ENCODE results near the gene P2RY8. TPM values are rescaled to one million over a fixed set of nuclear protein-coding genes. Genes with fewer than 3 reads are reported as not detected.

P2RY8 gene
- total and polyA plus RNA-seq, 10 donors = 8.1 to 32.2 (median 26.5) TPM

- intact Hi-C loops (cut with DNase I; ENCODE audit: low total_unique reads) = no loop called here
- H3K4me1 ChIP-seq = peaks cover 8 to 86% (median 49%) of the 10 kb centered on the region in 6 donors
- WGBS, 5 donors = 2 to 7% (median 2%) methylated on average over 24 to 26 of the region's 26 CpGs
- H3K27ac ChIP-seq = peak overlapping the region; percentile 67 to 93 (median 86)
- peak overlapping the region in 4 of 8 donors; percentile 7 to 57 (median 20) for H3K4me3 ChIP-seq
- H3K9me3 ChIP-seq = peaks cover 0 to 13% (median 10%) of the 10 kb centered on the region in 8 donors
- DNase-seq = peak; percentile 90
- H3K27me3 ChIP-seq (replicated peaks in 1 of 7) = no peaks in the 10 kb centered on the region
- H3K36me3 ChIP-seq = peaks cover 0 to 17% (median 0%) of the 10 kb centered on the region in 6 donors
- TF ChIP-seq CTCF (IDR thresholded peaks at IDR 0.05 in 8 of 11, conservative IDR thresholded peaks at IDR 0.05 in 3 of 11) (peak in 6 of 11 experiments; percentile 14 to 48 (median 33)), POLR2AphosphoS5 (IDR thresholded peaks at IDR 0.05) (peak; percentile 26 to 85 (median 75)), POLR2A (IDR thresholded peaks at IDR 0.05) (no peak)
Measured at GRCh38 chrX:1481636-1482529, 55.1 kb downstream of the P2RY8 start.

GRCh38 chrX:1480082-1480785, 56.8 kb downstream of the P2RY8 start:
- H3K4me1 ChIP-seq = peaks cover 5 to 80% (median 41%) of the 10 kb centered on the region in 6 donors
- no peaks in the 10 kb centered on the region for H3K27me3 ChIP-seq (replicated peaks in 1 of 7)
- peaks cover 0 to 6% (median 0%) of the 10 kb centered on the region in 6 donors for H3K36me3 ChIP-seq
- peak overlapping the region in 4 of 8 donors; percentile 83 to 93 (median 88) for H3K27ac ChIP-seq
- peak; percentile 16 for DNase-seq
- no peak for TF ChIP-seq CTCF (IDR thresholded peaks at IDR 0.05 in 8 of 11, conservative IDR thresholded peaks at IDR 0.05 in 3 of 11)
- no peak for TF ChIP-seq POLR2AphosphoS5 (IDR thresholded peaks at IDR 0.05)
- no peak for TF ChIP-seq POLR2A (IDR thresholded peaks at IDR 0.05)
- WGBS, 5 donors = 54 to 61% (median 56%) methylated on average over 8 of the region's 8 CpGs
- intact Hi-C loops (cut with DNase I; ENCODE audit: low total_unique reads) = no loop called here
- H3K4me3 ChIP-seq = no peak overlapping the region
- H3K9me3 ChIP-seq = peaks cover 0 to 13% (median 10%) of the 10 kb centered on the region in 8 donors

- DNase-seq = peak; percentile 62
- H3K27ac ChIP-seq = peak overlapping the region in 1 of 8 donors; percentile 8
- 64 to 84% (median 75%) methylated on average over 8 of the region's 8 CpGs for WGBS, 5 donors
- peaks cover 5 to 57% (median 25%) of the 10 kb centered on the region in 6 donors for H3K4me1 ChIP-seq
- H3K36me3 ChIP-seq = peaks cover 0 to 6% (median 0%) of the 10 kb centered on the region in 6 donors
- no peak overlapping the region for H3K4me3 ChIP-seq
- intact Hi-C loops (cut with DNase I; ENCODE audit: low total_unique reads) = no loop called here
- TF ChIP-seq CTCF (IDR thresholded peaks at IDR 0.05 in 8 of 11, conservative IDR thresholded peaks at IDR 0.05 in 3 of 11) = no peak
- no peak for TF ChIP-seq POLR2AphosphoS5 (IDR thresholded peaks at IDR 0.05)
- H3K27me3 ChIP-seq (replicated peaks in 1 of 7) = no peaks in the 10 kb centered on the region
- H3K9me3 ChIP-seq = peaks cover 0 to 13% (median 10%) of the 10 kb centered on the region in 8 donors
Measured at GRCh38 chrX:1477801-1478458, 59.1 kb downstream of the P2RY8 start.

Data from spleen (tissue), 11 donors.